ENCODE measurements around the gene ALDOB. TPM values are rescaled to one million over a fixed set of nuclear protein-coding genes. Genes with fewer than 3 reads are reported as not detected.

The ALDOB gene
- total and polyA plus RNA-seq, 2 experiments from 2014 or later, result not detected

DNA sequence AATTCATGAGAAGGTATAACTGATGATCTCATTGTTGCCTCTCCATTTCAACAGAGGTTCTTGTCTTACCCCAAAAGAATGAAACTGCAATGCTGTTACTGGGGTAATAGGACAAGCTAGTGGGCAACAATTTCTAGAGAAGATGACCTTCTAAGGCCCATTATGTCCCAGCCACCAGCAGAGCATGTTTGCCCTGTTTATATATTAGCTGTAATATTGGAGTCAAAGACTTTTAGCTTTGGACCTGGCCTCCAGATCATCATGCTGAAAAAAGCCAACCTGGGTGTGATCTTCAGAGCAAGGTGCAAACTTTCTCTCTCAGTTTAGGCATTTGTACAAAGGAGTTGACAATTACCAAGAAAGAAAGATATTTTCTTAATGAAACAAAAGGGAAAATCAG, 3.4 kb downstream of the ALDOB start:
- Mint-ChIP-seq H3K9me3 (no peaks in the 10 kb centered on the region), H3K4me1 (no peaks in the 10 kb centered on the region), H3K4me3 (no peak overlapping the region), H3K27me3 (ENCODE audit: insufficient read depth, low read depth, poor library complexity) (peaks cover 3% of the 10 kb centered on the region), H3K36me3 (ENCODE audit: low read depth) (no peaks in the 10 kb centered on the region), H3K27ac (no peak overlapping the region)
- no peak for TF ChIP-seq NANOG (IDR thresholded peaks at IDR 0.05; ENCODE audit: borderline replicate concordance)
- TF ChIP-seq, protein P1, sequence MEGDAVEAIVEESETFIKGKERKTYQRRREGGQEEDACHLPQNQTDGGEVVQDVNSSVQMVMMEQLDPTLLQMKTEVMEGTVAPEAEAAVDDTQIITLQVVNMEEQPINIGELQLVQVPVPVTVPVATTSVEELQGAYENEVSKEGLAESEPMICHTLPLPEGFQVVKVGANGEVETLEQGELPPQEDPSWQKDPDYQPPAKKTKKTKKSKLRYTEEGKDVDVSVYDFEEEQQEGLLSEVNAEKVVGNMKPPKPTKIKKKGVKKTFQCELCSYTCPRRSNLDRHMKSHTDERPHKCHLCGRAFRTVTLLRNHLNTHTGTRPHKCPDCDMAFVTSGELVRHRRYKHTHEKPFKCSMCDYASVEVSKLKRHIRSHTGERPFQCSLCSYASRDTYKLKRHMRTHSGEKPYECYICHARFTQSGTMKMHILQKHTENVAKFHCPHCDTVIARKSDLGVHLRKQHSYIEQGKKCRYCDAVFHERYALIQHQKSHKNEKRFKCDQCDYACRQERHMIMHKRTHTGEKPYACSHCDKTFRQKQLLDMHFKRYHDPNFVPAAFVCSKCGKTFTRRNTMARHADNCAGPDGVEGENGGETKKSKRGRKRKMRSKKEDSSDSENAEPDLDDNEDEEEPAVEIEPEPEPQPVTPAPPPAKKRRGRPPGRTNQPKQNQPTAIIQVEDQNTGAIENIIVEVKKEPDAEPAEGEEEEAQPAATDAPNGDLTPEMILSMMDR (conservative IDR thresholded peaks at IDR 0.05; ENCODE audit: low read depth in 2 of 2), result no peak
- no peak for TF ChIP-seq ZNF331 (CRISPR knock-in tag; IDR thresholded peaks at IDR 0.05; ENCODE audit: low read depth)
- TF ChIP-seq EZH2 (IDR thresholded peaks at IDR 0.05; ENCODE audit: low read depth, unreplicated experiment), result no peak
- TF ChIP-seq POLR2AphosphoS5 (IDR thresholded peaks at IDR 0.05; ENCODE audit: low read depth), result no peak
- no peak for TF ChIP-seq ZNF114 (CRISPR knock-in tag; IDR thresholded peaks at IDR 0.05)
- TF ChIP-seq, protein P2, sequence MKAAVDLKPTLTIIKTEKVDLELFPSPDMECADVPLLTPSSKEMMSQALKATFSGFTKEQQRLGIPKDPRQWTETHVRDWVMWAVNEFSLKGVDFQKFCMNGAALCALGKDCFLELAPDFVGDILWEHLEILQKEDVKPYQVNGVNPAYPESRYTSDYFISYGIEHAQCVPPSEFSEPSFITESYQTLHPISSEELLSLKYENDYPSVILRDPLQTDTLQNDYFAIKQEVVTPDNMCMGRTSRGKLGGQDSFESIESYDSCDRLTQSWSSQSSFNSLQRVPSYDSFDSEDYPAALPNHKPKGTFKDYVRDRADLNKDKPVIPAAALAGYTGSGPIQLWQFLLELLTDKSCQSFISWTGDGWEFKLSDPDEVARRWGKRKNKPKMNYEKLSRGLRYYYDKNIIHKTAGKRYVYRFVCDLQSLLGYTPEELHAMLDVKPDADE (IDR thresholded peaks at IDR 0.05), result no peak
- TF ChIP-seq, protein P3, sequence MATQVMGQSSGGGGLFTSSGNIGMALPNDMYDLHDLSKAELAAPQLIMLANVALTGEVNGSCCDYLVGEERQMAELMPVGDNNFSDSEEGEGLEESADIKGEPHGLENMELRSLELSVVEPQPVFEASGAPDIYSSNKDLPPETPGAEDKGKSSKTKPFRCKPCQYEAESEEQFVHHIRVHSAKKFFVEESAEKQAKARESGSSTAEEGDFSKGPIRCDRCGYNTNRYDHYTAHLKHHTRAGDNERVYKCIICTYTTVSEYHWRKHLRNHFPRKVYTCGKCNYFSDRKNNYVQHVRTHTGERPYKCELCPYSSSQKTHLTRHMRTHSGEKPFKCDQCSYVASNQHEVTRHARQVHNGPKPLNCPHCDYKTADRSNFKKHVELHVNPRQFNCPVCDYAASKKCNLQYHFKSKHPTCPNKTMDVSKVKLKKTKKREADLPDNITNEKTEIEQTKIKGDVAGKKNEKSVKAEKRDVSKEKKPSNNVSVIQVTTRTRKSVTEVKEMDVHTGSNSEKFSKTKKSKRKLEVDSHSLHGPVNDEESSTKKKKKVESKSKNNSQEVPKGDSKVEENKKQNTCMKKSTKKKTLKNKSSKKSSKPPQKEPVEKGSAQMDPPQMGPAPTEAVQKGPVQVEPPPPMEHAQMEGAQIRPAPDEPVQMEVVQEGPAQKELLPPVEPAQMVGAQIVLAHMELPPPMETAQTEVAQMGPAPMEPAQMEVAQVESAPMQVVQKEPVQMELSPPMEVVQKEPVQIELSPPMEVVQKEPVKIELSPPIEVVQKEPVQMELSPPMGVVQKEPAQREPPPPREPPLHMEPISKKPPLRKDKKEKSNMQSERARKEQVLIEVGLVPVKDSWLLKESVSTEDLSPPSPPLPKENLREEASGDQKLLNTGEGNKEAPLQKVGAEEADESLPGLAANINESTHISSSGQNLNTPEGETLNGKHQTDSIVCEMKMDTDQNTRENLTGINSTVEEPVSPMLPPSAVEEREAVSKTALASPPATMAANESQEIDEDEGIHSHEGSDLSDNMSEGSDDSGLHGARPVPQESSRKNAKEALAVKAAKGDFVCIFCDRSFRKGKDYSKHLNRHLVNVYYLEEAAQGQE (IDR thresholded peaks at IDR 0.05; ENCODE audit: unreplicated experiment), result no peak
- no peak for TF ChIP-seq JUNB (IDR thresholded peaks at IDR 0.05; ENCODE audit: unreplicated experiment)
- no peak for TF ChIP-seq STAT1 (IDR thresholded peaks at IDR 0.05; ENCODE audit: unreplicated experiment)
- no peaks in the 10 kb centered on the region for H3K79me2 ChIP-seq (replicated peaks; ENCODE audit: insufficient read depth)
- no peaks in the 10 kb centered on the region for H3K4me1 ChIP-seq (ENCODE audit: insufficient read depth)
- H2AFZ ChIP-seq, result no peak overlapping the region
- no peak overlapping the region for H3K4me3 ChIP-seq
- DNase-seq (ENCODE audit: low spot score) (no peak), ATAC-seq (no peak)
- no peak overlapping the region for H3K27ac ChIP-seq (ENCODE audit: low read depth)
- H3K9me2 ChIP-seq (ENCODE audit: insufficient read depth), result peaks cover 9% of the 10 kb centered on the region
- no peaks in the 10 kb centered on the region for H4K20me1 ChIP-seq (replicated peaks; ENCODE audit: insufficient read depth)
- no peaks in the 10 kb centered on the region for H3K36me3 ChIP-seq (ENCODE audit: insufficient read depth)
- no peaks in the 10 kb centered on the region for H3K27me3 ChIP-seq (ENCODE audit: insufficient read depth)
- H3K4me2 ChIP-seq, result no peak overlapping the region
- no peaks in the 10 kb centered on the region for H3F3A ChIP-seq (replicated peaks; ENCODE audit: low read depth)

DNA sequence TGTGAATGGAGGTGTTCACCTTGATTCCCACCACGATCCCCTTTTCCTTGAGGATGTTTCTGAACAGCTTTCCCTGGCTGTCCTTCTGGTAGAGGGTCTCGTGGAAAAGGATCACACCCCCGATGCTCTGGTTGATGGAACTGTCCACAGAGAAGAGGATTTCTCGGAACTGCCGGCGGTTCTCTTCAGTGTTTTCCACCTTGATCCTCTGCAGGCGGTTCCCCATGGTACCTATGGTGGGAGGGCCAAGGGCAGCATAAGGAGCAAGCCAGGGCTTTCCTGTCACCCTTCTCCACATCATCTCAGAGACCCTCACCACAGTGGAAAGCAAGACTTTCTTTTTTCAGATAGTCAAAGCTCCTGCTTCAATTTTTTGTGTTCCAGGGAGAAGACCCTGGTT, 5.8 kb downstream of the ALDOB start:
- Histone ChIP-seq H3K27me3 (ENCODE audit: insufficient read depth) (no peaks in the 10 kb centered on the region), H3K27ac (ENCODE audit: low read depth) (no peak overlapping the region), H3K4me3 (no peak overlapping the region), H2AFZ (no peak overlapping the region), H3F3A (replicated peaks; ENCODE audit: low read depth) (no peaks in the 10 kb centered on the region), H4K20me1 (replicated peaks; ENCODE audit: insufficient read depth) (no peaks in the 10 kb centered on the region), H3K9me2 (ENCODE audit: insufficient read depth) (peaks cover 12% of the 10 kb centered on the region), H3K4me1 (ENCODE audit: insufficient read depth) (no peaks in the 10 kb centered on the region), H3K4me2 (no peak overlapping the region), H3K36me3 (ENCODE audit: insufficient read depth) (no peaks in the 10 kb centered on the region), H3K79me2 (replicated peaks; ENCODE audit: insufficient read depth) (no peaks in the 10 kb centered on the region)
- Mint-ChIP-seq H3K27me3 (ENCODE audit: insufficient read depth, low read depth, poor library complexity) (peaks cover 3% of the 10 kb centered on the region), H3K4me1 (no peaks in the 10 kb centered on the region), H3K27ac (no peak overlapping the region), H3K4me3 (no peak overlapping the region), H3K9me3 (no peaks in the 10 kb centered on the region), H3K36me3 (ENCODE audit: low read depth) (no peaks in the 10 kb centered on the region)
- DNase-seq (ENCODE audit: low spot score) (no peak), ATAC-seq (no peak)
- TF ChIP-seq, protein P2 (IDR thresholded peaks at IDR 0.05), result no peak
- TF ChIP-seq STAT1 (IDR thresholded peaks at IDR 0.05; ENCODE audit: unreplicated experiment), result no peak
- TF ChIP-seq, protein P1 (conservative IDR thresholded peaks at IDR 0.05; ENCODE audit: low read depth in 2 of 2), result no peak
- TF ChIP-seq POLR2AphosphoS5 (IDR thresholded peaks at IDR 0.05; ENCODE audit: low read depth), result no peak
- TF ChIP-seq JUNB (IDR thresholded peaks at IDR 0.05; ENCODE audit: unreplicated experiment), result no peak
